ENCODE measurements around the gene ANP32E.

GRCh38 chr1:150210706-150211105, 25.2 kb downstream of the ANP32E start:
- TF ChIP-seq, protein P1, sequence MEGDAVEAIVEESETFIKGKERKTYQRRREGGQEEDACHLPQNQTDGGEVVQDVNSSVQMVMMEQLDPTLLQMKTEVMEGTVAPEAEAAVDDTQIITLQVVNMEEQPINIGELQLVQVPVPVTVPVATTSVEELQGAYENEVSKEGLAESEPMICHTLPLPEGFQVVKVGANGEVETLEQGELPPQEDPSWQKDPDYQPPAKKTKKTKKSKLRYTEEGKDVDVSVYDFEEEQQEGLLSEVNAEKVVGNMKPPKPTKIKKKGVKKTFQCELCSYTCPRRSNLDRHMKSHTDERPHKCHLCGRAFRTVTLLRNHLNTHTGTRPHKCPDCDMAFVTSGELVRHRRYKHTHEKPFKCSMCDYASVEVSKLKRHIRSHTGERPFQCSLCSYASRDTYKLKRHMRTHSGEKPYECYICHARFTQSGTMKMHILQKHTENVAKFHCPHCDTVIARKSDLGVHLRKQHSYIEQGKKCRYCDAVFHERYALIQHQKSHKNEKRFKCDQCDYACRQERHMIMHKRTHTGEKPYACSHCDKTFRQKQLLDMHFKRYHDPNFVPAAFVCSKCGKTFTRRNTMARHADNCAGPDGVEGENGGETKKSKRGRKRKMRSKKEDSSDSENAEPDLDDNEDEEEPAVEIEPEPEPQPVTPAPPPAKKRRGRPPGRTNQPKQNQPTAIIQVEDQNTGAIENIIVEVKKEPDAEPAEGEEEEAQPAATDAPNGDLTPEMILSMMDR (IDR thresholded peaks at IDR 0.05): no peak
- TF ChIP-seq EP300 (IDR thresholded peaks at IDR 0.05) (no peak), POLR2A (IDR thresholded peaks at IDR 0.05) (no peak)
